Measurements from ENCODE around the gene NUMA1.

Gene NUMA1

GRCh38 chr11:71962428-71963038 is 117.8 kb downstream of the NUMA1 start:
- peak; percentile 44 to 84 for ATAC-seq

DNA sequence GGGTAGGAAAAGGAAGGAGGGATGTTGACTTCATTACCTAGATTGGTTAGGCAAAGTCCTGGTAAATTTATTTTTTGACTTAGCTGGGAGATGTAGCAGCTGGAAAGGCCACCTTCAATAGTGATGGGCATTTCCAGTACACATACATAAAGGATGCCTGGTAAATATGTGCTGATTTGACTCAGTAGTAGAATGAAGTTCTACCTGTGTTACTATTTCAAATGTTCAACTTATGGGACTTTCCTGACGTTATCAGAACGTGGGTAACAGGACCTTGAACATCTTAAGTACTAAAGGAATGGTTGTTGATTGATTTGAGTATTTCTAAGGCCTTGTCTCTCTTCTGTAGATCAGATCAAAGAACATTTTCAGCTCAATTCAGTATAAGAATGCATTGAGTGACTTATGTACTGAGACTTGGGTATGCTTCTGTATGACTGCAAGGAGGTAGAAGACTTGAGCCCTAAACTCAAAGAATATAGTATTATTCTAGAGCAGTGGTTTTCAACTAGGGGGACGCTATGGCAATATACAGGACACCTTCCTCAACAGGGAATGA is 124.4 kb downstream of the NUMA1 start:
- peak in 1 of 2 donors; percentile 5 for ATAC-seq
